HG02885 (cell line): ENCODE data around the gene PLIN1.
A peak's percentile ranks its signal among the peaks of the same experiment; 100 is the strongest.
"Not testable (repeated sequence)": the region's sequence is repeated elsewhere in the genome, so short reads cannot be mapped to it uniquely, and the experiment has no call there.

ENCODE experiments used
- ATAC-seq: cut with Tn5 transposase; IDR thresholded peaks from one replicate; pipeline ENCODE4 v1.9.1; 2021; ENCODE audit warnings: mild to moderate bottlenecking; ENCODE audit not compliant: unreplicated experiment, poor library complexity

PLIN1 gene, protein sequence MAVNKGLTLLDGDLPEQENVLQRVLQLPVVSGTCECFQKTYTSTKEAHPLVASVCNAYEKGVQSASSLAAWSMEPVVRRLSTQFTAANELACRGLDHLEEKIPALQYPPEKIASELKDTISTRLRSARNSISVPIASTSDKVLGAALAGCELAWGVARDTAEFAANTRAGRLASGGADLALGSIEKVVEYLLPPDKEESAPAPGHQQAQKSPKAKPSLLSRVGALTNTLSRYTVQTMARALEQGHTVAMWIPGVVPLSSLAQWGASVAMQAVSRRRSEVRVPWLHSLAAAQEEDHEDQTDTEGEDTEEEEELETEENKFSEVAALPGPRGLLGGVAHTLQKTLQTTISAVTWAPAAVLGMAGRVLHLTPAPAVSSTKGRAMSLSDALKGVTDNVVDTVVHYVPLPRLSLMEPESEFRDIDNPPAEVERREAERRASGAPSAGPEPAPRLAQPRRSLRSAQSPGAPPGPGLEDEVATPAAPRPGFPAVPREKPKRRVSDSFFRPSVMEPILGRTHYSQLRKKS

DNA sequence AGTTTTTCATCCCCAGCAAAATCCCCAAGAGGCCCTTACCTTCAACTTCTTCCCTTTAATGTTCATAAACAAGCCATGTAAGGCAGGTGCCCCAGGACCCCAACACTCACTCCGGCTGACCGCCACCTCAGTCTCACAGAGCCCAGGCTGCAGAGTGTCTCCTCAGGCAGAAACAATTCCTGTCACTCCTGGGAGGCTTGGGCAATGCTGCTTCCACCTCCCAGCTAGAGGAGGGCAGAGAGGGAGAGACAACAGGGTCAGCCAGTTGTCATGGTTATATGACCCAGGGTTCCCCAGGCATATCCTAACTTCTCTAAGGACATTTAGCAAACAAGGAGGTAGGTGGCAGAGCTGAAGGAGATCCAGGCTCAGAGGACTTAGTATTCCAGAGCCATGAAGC lies at the start of gene PLIN1:
Gene PLIN1, minus strand, starts transcription at position 156 of the 400 bp plus-strand sequence. CDS start 1,878 bp downstream, outside the sequence.
- ATAC-seq, result no peak

DNA sequence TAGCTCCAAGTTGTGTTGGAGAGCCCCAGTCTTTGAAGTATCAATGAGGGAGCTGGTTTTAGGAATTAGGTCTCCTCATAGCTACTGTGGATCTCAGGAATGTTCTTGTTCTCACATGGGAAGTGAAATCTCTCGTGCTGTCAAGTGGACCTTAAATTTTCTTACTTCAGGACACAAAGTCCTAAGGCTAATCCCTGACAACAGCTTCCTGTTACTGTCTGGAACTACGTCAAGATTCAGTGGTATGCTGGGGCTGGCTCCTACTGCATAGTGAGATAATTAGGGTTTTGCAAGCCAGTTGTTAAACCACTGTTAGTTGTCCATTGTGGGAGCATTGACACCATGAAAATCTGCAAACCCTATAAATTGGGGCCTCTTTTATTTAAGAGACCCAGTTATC lies 49.1 kb upstream of the PLIN1 start:
- no peak for ATAC-seq

DNA sequence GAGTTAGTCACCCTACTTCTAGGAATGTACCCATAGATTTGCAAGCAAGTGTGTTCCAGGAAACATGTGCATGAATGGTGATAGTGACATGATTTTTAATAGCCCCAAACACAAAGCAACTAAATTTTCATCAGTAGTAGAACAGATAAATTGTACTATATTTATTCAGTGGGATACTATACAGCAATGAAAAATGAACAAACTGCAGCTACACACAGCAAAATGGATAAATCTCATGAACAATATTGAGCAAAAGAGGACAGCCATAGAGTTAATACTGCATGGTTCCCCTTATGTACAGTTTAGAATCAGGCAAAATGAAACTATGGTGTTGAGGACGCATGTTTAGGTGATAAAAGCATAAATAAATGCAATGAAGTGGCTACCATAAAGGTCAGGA lies 45.9 kb upstream of the PLIN1 start:
- no peak for ATAC-seq

DNA sequence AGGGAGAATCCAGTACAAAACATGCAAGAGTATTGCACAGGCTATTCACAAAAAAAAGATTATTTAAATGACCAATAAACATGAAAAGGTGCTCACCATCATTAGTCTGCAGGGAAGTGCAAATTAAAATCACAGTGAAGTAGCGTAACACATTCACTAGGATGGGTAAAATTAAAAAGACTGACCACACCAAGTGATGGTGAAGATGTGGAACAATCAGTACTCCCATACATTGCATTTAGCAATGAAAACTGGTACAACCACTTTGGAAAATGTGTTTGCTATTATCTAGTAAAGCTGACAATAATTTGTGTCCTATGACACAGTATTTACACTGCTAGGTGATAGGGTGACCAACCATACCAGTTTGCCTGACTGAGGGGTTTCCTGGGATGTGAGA lies 45.5 kb upstream of the PLIN1 start:
- no peak for ATAC-seq

DNA sequence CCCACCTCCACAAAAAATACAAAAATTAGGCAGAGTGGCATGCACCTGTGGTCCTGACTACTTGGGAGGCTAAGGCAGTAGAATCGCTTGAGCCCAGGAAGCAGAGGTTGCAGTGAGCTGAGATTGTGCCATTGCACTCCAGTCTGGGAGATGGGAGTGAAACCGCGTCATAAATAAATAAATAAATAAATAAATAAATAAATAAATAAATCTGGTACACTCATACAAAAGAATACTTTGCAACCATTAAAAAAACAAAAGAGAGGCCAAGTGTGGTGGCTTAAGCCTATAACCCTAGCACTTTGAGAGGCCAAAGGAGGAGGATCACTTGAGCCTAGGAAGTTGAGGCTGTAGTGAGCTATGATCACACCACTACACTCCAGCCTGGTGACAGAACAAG lies 43.9 kb upstream of the PLIN1 start:
- ATAC-seq, result no peak

DNA sequence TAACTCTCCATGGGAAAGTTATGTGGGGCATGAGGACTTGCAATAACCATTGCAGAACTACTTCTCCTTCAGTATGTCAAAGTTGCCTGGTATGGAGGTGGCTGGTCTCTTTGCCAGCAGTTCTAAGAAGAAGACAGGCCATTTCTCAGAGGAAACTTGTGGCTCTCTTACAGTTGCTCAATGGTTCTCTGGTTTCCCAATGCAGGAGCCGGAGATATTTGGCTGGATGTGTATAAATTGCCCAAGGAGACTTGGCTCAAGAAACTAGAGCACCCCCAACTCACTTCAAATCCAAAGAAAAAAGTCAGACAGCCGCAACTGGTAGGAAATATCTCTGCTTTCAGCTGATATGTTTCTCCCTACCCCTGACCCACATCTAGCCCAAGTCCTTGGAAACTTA lies 35.6 kb upstream of the PLIN1 start:
- ATAC-seq, result no peak

DNA sequence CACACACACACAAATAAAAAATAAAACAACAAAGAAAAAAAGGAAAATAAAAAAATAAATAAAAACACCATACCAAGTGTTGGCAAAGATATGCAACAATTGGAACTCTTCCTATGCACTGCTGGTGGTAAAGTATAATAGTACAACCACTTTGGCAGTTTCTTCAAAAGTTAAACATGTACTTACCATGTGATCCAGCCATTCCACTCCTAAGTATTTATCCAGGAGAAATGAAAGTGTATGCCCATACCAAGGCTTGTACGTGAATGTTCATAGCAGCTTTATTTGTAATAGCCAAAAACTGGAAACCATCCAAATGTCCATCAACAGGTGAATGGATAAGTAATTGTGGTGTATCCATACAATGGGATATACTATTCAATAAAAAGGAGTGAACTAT lies 28.4 kb upstream of the PLIN1 start:
- ATAC-seq, result no peak

DNA sequence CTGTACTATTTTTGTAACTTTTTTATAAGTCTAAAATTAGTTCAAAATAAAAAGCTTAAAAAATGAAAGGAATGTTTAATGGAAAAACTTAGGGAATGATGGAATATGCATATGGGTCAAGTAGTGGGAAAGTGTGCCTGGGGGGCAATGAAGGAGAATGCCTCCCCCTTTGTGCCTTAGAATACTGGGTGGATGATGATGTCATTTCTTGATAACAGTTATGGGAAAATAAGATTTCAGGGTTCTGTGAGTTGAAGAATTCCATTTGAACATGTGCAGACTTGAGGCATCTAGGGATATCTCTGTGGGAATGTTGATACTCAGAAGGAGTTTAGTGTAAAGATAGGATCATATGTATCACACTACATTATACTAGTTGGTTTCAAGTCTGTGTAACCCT lies 25.2 kb upstream of the PLIN1 start:
- ATAC-seq, result no peak

DNA sequence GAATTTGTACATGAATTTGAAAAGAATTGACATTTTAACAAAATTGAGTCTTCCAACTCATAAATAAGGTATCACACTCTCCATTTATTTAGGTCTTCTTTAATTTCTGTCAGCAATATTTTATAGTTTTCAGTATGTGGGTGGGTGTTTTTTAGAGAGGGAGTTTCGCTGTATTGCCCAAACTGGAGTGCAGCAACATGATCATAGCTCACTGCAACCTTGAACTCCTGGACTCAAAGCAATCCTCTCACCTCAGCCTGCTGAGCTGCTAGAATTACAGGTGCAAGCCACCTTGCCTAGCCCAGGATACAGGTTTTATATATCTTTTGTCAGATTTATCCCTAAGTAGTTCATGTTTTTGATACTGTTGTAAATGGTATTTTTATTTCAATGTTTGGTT lies 16.0 kb upstream of the PLIN1 start:
- ATAC-seq, result no peak

DNA sequence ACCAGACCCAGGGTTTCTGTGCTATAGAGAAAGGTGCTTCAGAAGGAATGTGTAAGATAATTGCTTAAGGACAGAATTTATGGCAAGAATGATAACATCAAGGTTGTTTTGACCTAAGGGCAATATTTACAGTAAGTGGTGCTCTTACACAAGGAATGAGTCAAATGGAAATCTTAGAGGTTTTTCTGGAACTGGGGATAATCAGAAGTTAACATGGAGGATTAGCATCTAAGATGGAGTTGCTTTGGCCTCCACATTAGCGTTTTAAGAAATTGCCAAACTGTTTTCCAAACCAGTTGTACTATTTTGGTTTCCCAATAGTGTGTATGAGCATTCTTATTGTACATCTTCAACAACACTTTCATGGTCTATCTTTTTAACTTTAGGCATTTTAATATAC lies 14.5 kb upstream of the PLIN1 start:
- ATAC-seq, result no peak

DNA sequence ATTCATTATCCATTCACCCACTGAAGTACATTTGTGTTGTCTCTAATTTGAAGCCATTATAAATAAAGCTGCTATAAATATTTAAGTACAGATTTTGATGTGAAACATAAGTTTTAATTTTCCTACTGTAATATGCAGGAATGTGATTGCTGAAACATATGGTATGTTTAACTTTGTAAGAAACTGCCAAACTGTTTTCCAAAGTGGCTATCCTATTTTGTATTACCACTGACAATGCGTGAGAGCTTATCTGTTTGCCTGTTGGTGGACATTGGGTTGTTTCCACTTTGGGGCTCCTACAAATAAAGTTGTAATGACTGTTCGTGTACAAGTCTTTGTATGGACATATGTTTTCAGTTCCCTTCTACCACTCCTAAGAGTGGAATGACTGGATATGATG lies 13.9 kb upstream of the PLIN1 start:
- ATAC-seq, result no peak

DNA sequence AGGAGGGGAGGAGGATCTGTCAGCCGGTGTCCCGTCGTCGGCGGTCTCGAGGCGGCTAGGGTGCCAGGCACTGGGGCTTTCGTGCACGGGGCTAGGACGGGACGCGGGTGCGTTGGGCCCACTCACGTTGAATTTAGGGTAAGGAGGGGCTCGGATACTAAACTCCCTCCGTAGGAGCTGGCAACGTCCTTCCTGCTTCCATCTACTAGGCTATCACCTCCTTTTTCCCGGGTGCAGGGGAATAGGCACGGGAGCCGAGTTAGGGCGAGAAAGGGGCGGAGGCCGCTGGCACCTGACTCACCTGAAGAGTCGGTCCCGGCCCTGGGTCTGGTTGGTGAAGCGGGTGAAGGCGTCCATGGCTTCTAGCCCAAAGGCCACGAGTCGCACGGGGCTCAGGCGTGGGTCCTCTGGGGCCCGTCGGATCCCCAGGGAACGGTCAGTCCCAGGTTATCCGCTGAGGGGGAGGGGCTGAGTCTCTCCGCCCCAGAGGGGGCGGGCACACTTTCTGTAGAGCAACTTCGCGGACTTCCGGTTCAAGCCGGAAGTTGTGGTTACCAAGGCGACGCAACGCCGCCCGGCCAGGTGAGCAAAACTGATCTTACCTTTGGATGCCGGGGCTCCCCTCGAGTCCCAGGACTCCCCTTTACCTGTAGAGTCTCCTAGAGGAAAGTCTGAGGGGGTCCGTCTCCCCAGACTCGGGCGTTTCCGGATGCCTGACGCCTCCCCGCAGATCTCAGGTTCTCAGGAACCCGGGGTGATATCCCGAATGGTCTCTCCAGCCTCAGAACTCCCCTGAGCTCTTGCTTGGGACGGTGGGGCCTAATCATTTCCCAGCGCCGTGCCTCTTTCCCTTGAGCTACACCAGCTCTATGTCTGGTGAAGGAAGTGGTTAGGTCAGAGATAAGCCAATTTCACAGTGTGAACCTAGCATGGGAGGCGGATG lies 11.4 kb upstream of the PLIN1 start, which contains the start of the genes PEX11A and WDR93:
Gene PEX11A, minus strand, starts transcription at position 479 of the 943 bp plus-strand sequence. Its CDS starts 122 bp downstream, at position 357.
Gene WDR93, plus strand, starts transcription at position 536 of the 943 bp plus-strand sequence. CDS start 10,936 bp downstream, outside the sequence.
- ATAC-seq, result peak; percentile 93

DNA sequence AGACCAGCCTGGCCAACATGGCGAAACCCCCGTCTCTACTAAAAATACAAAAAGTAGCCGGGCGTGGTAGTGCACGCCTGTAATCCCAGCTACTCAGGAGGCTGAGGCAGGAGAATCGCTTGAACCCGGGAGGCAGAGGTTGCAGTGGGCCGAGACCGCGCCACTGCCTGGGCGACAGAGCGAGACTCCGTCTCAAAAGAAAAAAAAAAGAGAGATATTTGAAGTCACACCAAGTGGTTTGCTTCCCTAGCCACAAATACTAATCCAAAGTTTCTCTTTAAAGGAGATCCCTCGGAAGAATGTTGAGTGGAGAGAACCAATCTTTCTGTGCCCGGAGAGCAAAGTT lies 10.7 kb upstream of the PLIN1 start:
- not testable (repeated sequence) for ATAC-seq

DNA sequence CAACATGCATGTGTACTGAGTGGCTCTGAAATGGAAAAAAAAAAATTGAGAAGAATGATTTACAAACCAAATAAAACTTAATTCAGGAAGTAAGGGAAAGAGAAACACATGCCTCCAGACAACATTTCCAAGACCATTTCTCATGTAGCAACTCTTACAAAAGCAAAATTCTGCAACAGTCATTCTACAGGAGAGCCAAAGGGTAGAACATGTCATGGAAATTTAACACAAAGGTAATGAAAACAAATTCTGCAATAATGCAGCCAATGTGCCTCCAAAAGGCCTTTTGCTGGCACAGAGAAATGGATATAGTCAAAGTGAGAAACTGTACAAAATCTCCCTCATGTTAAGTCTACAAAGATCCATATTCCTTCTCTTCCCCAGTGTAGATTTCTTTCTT lies 7.4 kb upstream of the PLIN1 start:
- ATAC-seq, result no peak

DNA sequence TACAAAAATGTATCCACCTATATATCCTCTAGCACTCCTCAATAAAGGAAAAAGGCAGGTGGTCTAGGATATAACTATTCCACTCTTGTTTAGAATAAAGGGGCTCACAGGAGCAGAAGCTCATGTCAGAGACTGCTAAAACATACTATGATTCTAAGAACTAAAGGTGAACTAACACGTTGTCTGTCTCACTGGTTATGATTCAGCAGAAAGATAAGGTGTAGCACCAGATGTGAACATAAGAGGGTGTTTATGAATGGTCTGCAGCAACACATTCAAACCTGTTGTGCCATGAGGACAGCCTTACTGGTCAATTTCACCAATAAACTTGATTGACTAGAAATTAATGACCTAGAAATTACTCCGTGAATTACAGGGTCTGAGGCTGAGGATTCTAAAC lies 6.8 kb upstream of the PLIN1 start:
- ATAC-seq, result no peak

DNA sequence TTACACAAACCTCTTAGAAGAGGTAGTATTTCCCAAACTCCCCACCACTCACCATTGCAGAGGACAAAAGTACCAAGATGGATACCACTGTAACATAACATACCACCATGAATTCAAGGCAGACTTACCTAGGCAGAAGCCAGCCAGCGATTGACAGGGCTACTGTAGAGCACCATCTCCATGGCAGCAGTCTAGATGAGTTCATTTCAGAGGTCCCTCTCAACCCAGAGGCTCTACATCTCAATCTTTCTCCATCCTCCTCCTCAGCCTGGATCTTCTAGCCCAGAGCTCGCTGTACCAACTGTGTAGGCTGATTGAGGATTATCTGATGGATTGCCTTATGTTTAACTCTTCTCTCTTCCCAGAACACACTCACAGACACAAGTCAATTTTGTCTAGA lies 2.0 kb upstream of the PLIN1 start:
- ATAC-seq, result no peak

DNA sequence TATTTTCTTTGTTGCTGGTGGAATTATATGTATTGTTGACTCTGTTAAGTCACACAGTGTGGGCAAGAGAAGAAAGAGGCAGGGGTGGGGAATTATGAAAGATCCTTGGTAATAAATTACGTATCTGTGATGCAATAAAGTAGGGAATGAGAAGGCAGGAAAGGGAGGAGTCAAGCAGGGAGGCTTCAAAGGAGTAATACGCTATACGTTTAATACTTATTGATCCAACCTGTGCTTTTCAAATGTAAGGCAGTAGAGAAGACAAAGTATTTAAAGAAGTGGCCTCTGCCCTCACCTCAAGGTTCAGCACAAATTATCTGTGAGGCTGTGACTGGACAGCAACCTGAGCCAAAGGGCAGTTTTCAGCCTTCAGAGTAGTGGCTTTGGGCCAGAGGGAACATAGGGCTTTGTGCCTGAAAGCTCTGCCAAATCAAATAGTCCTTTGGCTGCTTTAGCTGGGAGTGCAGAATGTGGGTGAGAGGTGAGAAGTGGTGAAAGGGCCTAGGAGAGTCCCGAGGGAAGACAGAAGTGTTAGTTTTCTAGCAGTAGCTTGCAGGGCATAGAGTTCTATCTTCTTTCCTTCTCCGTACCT lies 1.2 kb upstream of the PLIN1 start:
- no peak for ATAC-seq

DNA sequence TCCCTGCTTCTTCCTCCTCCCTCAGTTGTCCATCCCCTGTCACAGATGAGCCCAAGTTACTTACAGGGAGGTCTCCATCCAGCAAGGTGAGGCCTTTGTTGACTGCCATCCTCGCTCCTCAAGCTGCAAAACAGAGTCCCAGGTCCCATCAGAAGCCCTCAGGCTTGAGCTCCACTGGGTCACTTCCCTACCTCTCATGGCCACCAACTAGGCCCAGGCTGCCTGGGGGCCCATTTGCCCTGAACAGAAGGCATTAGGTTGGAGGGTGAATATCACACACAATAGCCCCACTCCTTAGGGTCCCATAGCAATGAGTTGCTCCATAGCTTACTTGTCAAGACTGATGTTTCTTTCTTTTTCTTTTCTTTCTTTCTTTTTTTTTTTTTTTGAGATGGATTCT lies 1.8 kb downstream of the PLIN1 start:
- ATAC-seq, result no peak

DNA sequence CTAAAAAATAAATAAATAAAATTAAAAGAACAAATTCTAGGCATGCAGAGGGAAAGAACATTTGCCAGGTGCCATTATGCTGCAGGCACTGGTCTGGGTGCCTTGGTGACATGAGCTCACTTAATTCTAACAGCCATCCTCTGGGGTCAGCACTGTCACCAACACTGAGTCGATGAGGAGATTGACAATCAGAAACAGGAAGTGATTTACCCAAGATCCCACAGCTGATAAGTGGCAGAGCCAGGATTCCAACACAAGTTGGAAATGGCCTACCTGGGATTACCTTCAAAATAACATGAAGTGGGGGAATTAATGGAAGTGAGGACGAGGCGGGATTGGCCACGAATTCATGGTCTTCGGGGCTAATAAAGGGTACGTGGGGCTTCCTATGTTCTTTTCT lies 3.6 kb downstream of the PLIN1 start:
- ATAC-seq, result no peak

DNA sequence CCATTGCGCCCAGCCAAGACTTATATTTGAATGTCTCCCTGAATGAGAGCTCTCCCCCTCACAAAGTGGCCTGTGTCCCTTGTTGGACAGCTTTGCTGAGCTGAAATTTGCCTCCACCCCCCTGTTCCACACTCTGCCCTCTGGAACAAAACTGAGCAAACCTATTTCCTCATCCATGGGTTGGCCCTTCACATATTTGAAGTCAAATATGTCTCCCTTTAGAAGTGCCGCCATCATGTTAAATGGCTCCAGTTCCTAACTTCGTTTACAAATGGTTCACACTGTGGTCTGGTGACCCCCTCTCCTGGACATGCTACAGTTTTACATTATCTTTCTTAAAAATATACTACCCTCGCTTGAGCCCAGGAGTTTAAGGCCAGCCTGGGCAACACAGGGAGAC lies 4.6 kb downstream of the PLIN1 start:
- ATAC-seq, result no peak

DNA sequence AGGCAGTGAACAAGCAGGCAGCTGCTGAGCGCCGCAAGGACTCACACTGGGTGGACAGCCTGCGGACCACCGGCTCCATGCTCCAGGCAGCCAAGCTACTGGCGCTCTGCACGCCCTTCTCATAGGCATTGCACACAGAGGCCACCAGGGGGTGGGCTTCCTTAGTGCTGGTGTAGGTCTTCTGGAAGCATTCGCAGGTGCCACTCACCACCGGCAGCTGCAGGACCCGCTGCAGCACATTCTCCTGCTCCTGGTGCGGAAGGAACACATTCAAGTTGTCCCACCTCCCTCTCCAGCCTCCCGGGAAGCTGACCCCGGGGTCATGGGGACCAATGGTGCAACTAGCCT lies 6.0 kb downstream of the PLIN1 start:
- no peak for ATAC-seq
